IPS DF 19.7 (cell line): Measurements from ENCODE around the gene CEP72.
"Not testable (repeated sequence)": the region's sequence is repeated elsewhere in the genome, so short reads cannot be mapped to it uniquely, and the experiment has no call there.

ENCODE experiments used
- DNase-seq: peaks from one replicate; pipeline ENCODE4 v3.0.0-alpha.2; 2013; ENCODE audit warnings: low read depth, low spot score

CEP72 gene

GRCh38 chr5:597871-598563 is 14.1 kb upstream of the CEP72 start:
- no peak for DNase-seq

GRCh38 chr5:598564-598890 is 13.6 kb upstream of the CEP72 start:
- no peak for DNase-seq

- DNase-seq = no peak
Measured at GRCh38 chr5:600886-601541, 11.1 kb upstream of the CEP72 start.

DNA sequence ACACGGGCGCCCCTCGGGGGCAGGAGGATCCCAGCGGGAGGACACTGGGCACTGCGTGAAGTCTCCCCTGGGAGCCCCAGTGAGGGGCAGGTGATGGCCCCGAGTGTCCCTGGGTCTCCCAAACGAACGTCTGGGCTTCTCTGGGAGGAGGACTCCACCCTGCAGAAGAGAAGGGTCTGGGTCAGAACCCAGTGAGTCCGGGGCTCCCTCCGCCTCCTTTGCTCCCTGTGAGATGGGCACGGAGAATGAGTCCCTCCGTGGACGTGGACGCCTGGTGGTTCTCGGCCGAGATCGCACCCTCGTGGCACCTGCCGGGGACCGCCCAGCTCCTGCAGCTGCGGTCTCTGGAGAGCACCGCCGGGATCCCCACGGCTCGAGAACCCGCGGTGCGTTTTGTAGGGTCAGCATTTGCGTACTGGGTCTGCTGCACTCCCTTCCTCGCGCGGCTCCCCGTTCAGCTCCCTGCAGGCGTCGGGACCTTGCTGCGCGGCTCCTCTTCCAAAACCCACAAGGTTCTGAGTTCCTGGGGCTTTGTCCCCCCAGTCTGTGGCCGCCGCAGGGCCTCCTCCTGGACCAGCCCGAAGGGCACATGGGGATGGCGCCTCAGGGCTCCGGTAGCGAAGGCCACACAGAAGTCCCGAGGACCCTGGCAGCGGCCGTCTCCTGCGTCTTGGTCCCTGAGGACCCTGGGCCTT is 10.2 kb upstream of the CEP72 start:
- no peak for DNase-seq

GRCh38 chr5:602466-603035 is 9.6 kb upstream of the CEP72 start:
- DNase-seq = no peak

DNA sequence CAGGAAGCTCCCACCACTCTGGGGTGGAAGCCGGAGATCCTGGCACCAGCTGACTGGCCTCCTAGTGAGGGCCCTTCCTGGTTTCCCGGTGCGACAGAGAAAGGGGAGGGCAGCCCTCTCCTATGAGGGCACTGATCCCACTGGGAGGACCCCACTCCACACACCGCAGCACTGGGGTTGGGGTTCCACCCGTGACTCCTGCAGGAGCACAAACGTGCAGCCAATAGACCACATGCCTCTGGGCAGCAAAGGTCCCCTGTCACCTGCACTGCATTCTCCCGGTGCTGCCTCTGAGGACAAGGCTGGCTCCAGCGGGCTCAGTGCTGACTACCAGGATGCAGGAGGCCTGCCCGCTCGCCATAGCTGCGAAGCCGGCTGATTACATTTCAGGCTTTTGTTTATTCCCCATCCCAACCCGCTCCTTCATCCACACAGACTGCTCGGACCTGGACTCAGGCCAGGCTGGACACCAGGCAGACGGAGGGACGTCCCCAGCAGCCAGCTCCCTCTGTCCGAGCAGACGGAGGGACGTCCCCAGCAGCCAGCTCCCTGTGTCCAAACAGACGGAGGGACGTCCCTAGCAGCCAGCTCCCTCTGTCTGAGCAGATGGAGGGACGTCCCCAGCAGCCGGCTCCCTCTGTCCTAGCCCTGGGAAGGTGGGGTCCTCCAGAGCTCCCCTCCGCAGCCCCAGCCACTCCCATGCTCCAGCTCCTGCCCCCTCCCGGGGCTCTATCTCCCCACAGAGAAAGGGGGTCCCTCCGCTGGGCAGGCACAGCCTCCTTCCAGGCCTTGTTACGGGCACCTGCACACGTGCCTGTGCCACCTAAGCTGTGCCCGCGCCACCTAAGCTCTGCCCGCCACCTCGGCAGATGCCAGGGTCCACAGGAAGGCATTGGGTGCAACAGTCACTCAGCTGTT is 8.8 kb upstream of the CEP72 start:
- no peak for DNase-seq

- no peak for DNase-seq
Measured at GRCh38 chr5:604391-604831, 7.7 kb upstream of the CEP72 start.

GRCh38 chr5:605090-605489 is 7.0 kb upstream of the CEP72 start:
- DNase-seq = not testable (repeated sequence)

- DNase-seq = no peak
Measured at GRCh38 chr5:606061-606460, 6.1 kb upstream of the CEP72 start.

DNA sequence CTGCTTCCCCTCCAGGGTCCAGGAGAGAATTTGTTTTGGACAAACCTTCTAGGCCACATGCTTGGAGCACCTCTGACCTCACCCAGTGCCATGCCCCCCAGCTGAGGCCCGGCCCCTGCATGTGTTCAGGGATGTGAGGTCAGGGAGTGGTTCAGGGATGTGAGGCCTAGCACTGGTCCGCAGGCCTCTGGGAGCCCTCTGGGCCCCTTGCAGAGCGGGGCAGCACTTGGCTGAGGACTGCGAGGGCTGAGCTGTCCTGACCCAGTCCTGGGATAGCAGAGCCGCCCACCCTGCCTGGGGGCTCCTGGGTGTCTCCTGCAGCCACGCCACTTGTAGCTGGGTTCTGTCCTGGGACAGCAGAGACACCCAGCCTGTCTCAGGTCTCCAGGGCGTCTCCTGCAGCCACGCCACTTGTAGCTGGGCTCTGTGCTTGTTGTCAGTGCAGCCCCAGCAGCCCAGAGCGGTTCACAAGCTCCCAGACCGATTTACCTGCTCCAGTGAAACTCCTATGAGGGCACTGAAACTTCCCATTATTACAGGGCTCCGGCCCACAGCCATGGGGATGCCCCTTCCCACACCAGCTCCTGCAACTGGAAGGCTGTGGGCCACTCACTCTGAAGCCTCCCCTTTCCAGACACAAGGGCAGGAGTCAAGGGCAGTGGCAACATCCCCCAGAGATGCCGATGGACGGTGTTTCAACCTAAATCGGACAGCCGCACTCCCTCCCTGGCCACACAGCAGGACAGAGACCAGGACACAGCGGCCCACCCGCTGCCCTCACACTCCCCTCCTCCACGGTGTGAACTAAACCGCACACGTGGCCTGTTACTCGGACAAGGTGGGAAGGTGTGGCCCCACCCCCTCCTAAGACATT is 5.4 kb upstream of the CEP72 start:
- no peak for DNase-seq

- no peak for DNase-seq
Measured at GRCh38 chr5:607541-608428, 4.4 kb upstream of the CEP72 start.

DNA sequence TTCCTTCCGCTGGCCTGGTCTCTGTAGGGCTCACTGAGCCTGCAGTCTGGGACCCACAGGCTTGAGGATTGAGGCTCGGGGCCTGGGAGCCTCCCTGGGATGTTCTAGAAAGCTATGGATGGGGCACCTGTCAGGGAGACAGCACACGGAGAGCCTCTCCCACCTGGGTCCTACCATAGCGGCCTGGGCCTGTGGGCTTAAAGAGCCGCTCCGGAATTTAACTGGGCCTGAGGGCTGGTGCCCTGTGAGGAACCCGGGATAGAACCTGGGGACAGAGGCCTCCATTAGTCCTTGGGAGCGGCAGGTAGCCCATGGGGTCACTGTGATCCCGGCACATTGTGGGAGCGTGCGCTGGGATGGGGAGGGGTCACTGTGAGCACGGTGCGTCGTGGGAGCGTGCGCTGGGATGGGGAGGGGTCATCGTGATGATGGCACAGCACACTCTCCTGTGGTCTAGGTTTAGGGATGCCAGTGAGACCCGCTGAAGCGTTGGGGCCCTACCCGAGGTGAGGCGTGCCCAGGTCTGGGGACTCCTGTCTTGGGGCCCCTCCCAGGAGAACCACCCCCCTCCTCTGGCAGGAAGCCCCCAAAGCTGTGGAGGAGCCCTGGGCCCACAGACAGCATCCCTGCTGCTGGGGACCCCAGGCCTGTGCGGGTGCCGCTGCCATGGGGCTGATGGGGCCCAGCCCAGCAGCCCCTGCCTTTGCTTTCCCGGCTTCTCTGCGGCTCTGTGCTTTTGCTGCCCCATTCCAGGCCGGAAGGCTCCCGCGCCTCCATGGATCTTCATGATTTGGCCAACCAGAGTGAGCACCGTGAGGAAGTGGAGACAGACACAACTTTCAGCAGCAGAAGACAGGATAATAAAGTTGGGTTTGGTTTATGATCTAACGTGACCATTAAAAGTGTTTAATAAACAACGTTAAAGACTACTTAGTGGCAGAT is 3.4 kb upstream of the CEP72 start:
- DNase-seq = no peak

DNA sequence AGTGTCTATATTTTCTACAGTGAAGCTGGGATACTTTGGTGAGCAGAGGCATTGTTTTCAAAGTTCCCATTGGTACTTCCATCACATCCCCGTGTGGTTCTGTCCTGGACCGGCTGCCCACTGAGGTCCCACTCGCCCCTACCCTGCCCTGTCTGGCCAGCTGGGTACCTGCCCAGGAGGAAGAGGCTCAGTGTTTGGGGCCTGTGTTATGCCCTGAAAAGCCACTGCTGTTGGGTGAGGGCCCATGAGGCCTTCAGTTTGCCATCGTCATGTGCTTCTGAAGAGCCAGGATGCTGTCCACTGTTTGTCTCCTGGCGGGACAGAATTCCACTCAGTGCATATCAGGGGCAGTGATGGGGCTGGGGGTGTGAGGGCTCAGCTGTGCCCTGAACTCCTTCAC is 2.6 kb upstream of the CEP72 start:
- no peak for DNase-seq

DNA sequence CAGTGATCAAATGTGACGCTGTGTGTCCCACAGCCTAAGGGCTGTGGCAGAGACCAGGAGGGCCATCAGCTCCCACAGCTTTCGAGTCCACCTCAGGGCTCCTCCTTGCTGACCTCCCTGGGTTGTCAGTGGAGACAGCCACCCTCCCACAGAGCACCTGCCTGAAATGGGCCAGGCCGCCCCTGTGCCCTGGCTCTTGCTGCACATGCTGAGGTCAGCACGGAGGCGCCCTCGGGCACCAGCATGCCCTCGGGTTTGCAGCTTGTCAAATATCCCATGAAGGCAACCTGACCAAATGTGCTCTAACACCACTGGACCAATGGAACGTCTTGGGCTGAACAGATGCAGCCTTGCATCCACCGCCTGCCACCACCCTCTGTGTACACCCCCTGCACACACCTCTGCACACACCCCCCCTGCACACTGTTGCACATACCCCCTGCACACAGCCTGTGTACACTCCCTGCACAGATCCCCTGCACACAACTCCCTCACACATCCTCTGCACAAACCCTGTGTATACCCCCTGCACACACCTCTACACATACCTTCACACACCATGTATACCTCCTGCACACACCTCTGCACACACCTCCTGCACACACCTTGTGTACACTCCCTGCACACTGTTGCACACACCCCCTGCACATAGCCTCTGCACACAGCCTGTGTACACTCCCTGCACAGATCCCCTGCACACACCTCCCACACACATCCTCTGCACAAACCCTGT is 2.0 kb upstream of the CEP72 start:
- no peak for DNase-seq

GRCh38 chr5:610744-611730 is 1.1 kb upstream of the CEP72 start:
- DNase-seq = no peak
